OCI-LY7 (cell line): Measurements from ENCODE around the gene RNF212. TPM values are rescaled to one million over a fixed set of nuclear protein-coding genes. Genes with fewer than 3 reads are reported as not detected.

Experiments used
- BruUV-seq: library from RNA; stranded (reverse); fragments of 400-500 nt; replicated peaks from 2 replicates; lab custom pipeline; 2021; lab: Mats Ljungman, UMichigan
- CTCF ChIA-PET: fragments of 300-600 bp; sonication (Branson Sonifier 250); formaldehyde crosslinking; loops from one replicate; lab custom pipeline; 2022; ENCODE audit warnings: antibody characterized with exemption; ENCODE audit not compliant: unreplicated experiment; lab: Charles Lee
- POLR2A ChIA-PET: fragments of 300-600 bp; sonication (Branson Sonifier 250); formaldehyde crosslinking; loops from one replicate; lab custom pipeline; 2022; ENCODE audit warnings: antibody characterized with exemption; lab: Charles Lee
- DNase-seq: peaks from one replicate; pipeline ENCODE4 v3.0.0-alpha.2; 2015; ENCODE audit warnings: low spot score
- H2AFZ ChIP-seq: fragments of 200-600 bp; sonication (generic), shearing (Covaris generic); 2 replicates; pipeline ENCODE4 v1.6.1; 2014; ENCODE audit warnings: mild to moderate bottlenecking, antibody characterized with exemption, low read length, moderate library complexity
- H3K27ac ChIP-seq: fragments of 200-600 bp; sonication (generic); 2 replicates; pipeline ENCODE4 v1.5.1; 2014; ENCODE audit warnings: mixed run types, low read depth, mild to moderate bottlenecking, moderate library complexity, low read length, inconsistent platforms; ENCODE audit not compliant: poor library complexity, severe bottlenecking
- H3K36me3 ChIP-seq: fragments of 200-600 bp; sonication (generic); 2 replicates; pipeline ENCODE4 v1.6.1; 2014; ENCODE audit warnings: mild to moderate bottlenecking, antibody characterized with exemption, low read length, moderate library complexity, mixed read lengths; ENCODE audit not compliant: insufficient read depth
- H3K4me1 ChIP-seq: fragments of 200-600 bp; sonication (generic); 2 replicates; pipeline ENCODE4 v1.5.1; 2014; ENCODE audit warnings: mild to moderate bottlenecking, low read length; ENCODE audit not compliant: insufficient read depth, poor library complexity, severe bottlenecking
- H3K4me2 ChIP-seq: fragments of 200-600 bp; sonication (generic); 2 replicates; pipeline ENCODE4 v1.6.1; 2014; ENCODE audit warnings: mild to moderate bottlenecking, low read length
- H3K4me3 ChIP-seq: fragments of 200-600 bp; sonication (generic); 2 replicates; pipeline ENCODE4 v1.5.1; 2014; ENCODE audit warnings: mild to moderate bottlenecking, low read depth, low read length; ENCODE audit not compliant: poor library complexity, severe bottlenecking
- H3K79me2 ChIP-seq: fragments of 200-600 bp; sonication (generic); 2 replicates; pipeline ENCODE4 v1.6.1; 2016; ENCODE audit warnings: low read depth, mild to moderate bottlenecking, low read length, moderate library complexity, mixed read lengths; ENCODE audit not compliant: insufficient read depth
- H3K9me2 ChIP-seq: fragments of 200-600 bp; sonication (generic); 2 replicates; pipeline ENCODE4 v1.6.1; 2016; ENCODE audit warnings: mild to moderate bottlenecking, low read length, mixed read lengths; ENCODE audit not compliant: insufficient read depth
- H3K9me3 ChIP-seq: fragments of 200-600 bp; sonication (generic); 2 replicates; pipeline ENCODE4 v1.6.1; 2014; ENCODE audit warnings: mild to moderate bottlenecking, mixed run types, low read length, mixed read lengths
- H4K20me1 ChIP-seq: fragments of 200-600 bp; sonication (generic); 2 replicates; pipeline ENCODE4 v1.6.1; 2014; ENCODE audit warnings: mild to moderate bottlenecking, antibody characterized with exemption, low read length, moderate library complexity, mixed read lengths; ENCODE audit not compliant: insufficient read depth
- CTCF ChIP-seq: fragments of 200-600 bp; sonication (generic); conservative IDR thresholded peaks from 2 replicates; pipeline ENCODE4 v1.5.1; 2014; ENCODE audit warnings: mild to moderate bottlenecking, antibody characterized with exemption, low read length, moderate library complexity, mixed read lengths
- EZH2phosphoT487 ChIP-seq: fragments of 200-600 bp; sonication (generic); IDR thresholded peaks from 2 replicates; pipeline ENCODE4 v1.6.1; 2018; ENCODE audit warnings: low read depth, borderline replicate concordance, mild to moderate bottlenecking, mixed run types, antibody characterized with exemption, low read length, moderate library complexity, mixed read lengths
- intact Hi-C: fragments of 100-400 bp; cut with micrococcal nuclease; formaldehyde crosslinking; loops from one replicate; pipeline ENCODE4 v1.10.0; 2022; ENCODE audit not compliant: unreplicated experiment
- total RNA-seq, 2 experiments: library from RNA; depleted of rRNA in 1 of 2; stranded (reverse); fragments of >200 nt in 1 of 2; shearing (Covaris generic) in 1 of 2; gene quantifications; 2 replicates each; pipeline ENCODE4 v1.2.3, GENCODE V29; 2014 to 2022

Gene RNF212
- total RNA-seq, 2 experiments from 2014 or later, result not detected

GRCh38 chr4:1024882-1025545 lies 88.3 kb downstream of the RNF212 start:
- intact Hi-C loops, result no loop called here
- CTCF ChIA-PET, result no interaction called here
- peaks cover 25% of the 10 kb centered on the region for H3K4me1 ChIP-seq
- no peaks in the 10 kb centered on the region for H4K20me1 ChIP-seq
- no peak overlapping the region for H3K4me3 ChIP-seq
- H3K9me3 ChIP-seq, result no peaks in the 10 kb centered on the region
- H3K79me2 ChIP-seq, result no peaks in the 10 kb centered on the region
- H3K9me2 ChIP-seq, result no peaks in the 10 kb centered on the region
- no peak overlapping the region for H2AFZ ChIP-seq
- H3K36me3 ChIP-seq, result no peaks in the 10 kb centered on the region
- TF ChIP-seq CTCF (no peak), EZH2phosphoT487 (no peak)
- H3K4me2 ChIP-seq, result no peak overlapping the region
- DNase-seq, result no peak
- no peak overlapping the region for H3K27ac ChIP-seq
- POLR2A ChIA-PET, result no interaction called here
- no TSS peak for BruUV-seq

- H2AFZ ChIP-seq, result no peak overlapping the region
- H3K9me3 ChIP-seq, result no peaks in the 10 kb centered on the region
- no peaks in the 10 kb centered on the region for H3K36me3 ChIP-seq
- H3K79me2 ChIP-seq, result no peaks in the 10 kb centered on the region
- H4K20me1 ChIP-seq, result no peaks in the 10 kb centered on the region
- no peaks in the 10 kb centered on the region for H3K9me2 ChIP-seq
- no peak overlapping the region for H3K4me3 ChIP-seq
- CTCF ChIA-PET, result no interaction called here
- no peak overlapping the region for H3K27ac ChIP-seq
- no TSS peak for BruUV-seq
- H3K4me2 ChIP-seq, result no peak overlapping the region
- POLR2A ChIA-PET, result no interaction called here
- no peak for DNase-seq
- peaks cover 25% of the 10 kb centered on the region for H3K4me1 ChIP-seq
- intact Hi-C loops, result no loop called here
- no peak for TF ChIP-seq CTCF
- TF ChIP-seq EZH2phosphoT487, result no peak
Observed at GRCh38 chr4:1023895-1024740, 89.2 kb downstream of the RNF212 start.
